GM12878 (cell line): ENCODE results near the gene NXPH1. TPM values are rescaled to one million over a fixed set of nuclear protein-coding genes. Genes with fewer than 3 reads are reported as not detected.

Source experiments
- ATAC-seq: fragments of 200-7000 bp; cut with Tn5 transposase; 3 replicates; pipeline ENCODE4 v1.9.1; 2020; ENCODE audit warnings: mild to moderate bottlenecking, moderate library complexity
- BruUV-seq: library from RNA; stranded (reverse); fragments of 400-500 nt; replicated peaks from 2 replicates; lab custom pipeline; 2021; lab: Mats Ljungman, UMichigan
- CTCF ChIA-PET: fragments of 300-600 bp; sonication (Branson Sonifier 250); formaldehyde crosslinking; extraction: SDS; loops from one replicate; lab custom pipeline; 2021; ENCODE audit warnings: inconsistent platforms; lab: Yijun Ruan, JAX
- POLR2A ChIA-PET: fragments of 350-600 bp; formaldehyde crosslinking; extraction: SDS; loops from one replicate; lab custom pipeline; 2021; ENCODE audit warnings: inconsistent platforms; lab: Charles Lee
- RAD21 ChIA-PET: fragments of 300-600 bp; sonication (Branson Sonifier 250); formaldehyde crosslinking; loops from one replicate; lab custom pipeline; 2023; ENCODE audit warnings: antibody characterized with exemption; ENCODE audit not compliant: unreplicated experiment; lab: Charles Lee
- SMC1A ChIA-PET: fragments of 300-600 bp; sonication (Branson Sonifier 250); formaldehyde crosslinking; loops from one replicate; lab custom pipeline; 2023; ENCODE audit not compliant: unreplicated experiment, uncharacterized antibody; lab: Charles Lee
- DNase-seq: peaks from one replicate; pipeline ENCODE4 v3.0.0-alpha.2; 2011; ENCODE audit warnings: low read depth, low spot score
- FAIRE-seq: peaks from 3 replicates; lab custom pipeline; 2011; peaks lifted over from hg19 to GRCh38; lab: Jason Lieb, UNC
- H2AFZ ChIP-seq: 2 replicates; pipeline ENCODE4 v1.6.0; 2011; ENCODE audit warnings: low read depth, low read length, control low read depth; ENCODE audit not compliant: control insufficient read depth
- H3K27ac ChIP-seq: 2 replicates; pipeline ENCODE4 v1.5.1; 2011; ENCODE audit warnings: control low read depth; ENCODE audit not compliant: control insufficient read depth, insufficient read depth
- H3K27me3 ChIP-seq, 2 experiments: replicated peaks in 1 of 2; 2 replicates each; pipeline versions ENCODE4 v1.6.0 to v1.6.1; 2011; ENCODE audit warnings: low read length in 1 of 2; ENCODE audit not compliant: control insufficient read depth in 2 of 2, insufficient read depth in 2 of 2
- H3K36me3 ChIP-seq, 2 experiments: 2 replicates each; pipeline ENCODE4 v1.5.1; 2011; ENCODE audit warnings: low read length in 1 of 2; ENCODE audit not compliant: control insufficient read depth in 2 of 2, insufficient read depth in 2 of 2
- H3K4me1 ChIP-seq: 2 replicates; pipeline ENCODE4 v1.6.1; 2011; ENCODE audit warnings: mild to moderate bottlenecking, low read length, moderate library complexity, mixed read lengths; ENCODE audit not compliant: control insufficient read depth, insufficient read depth
- H3K4me2 ChIP-seq: 2 replicates; pipeline ENCODE4 v1.6.0; 2011; ENCODE audit warnings: control low read depth; ENCODE audit not compliant: control insufficient read depth, insufficient read depth
- H3K4me3 ChIP-seq: fragments of 200-600 bp; sonication (generic); 2 replicates; pipeline ENCODE4 v1.5.1; 2016
- H3K79me2 ChIP-seq: 2 replicates; pipeline ENCODE4 v1.6.0; 2011; ENCODE audit warnings: low read length; ENCODE audit not compliant: control insufficient read depth, insufficient read depth
- H3K9ac ChIP-seq: 2 replicates; pipeline ENCODE4 v1.8.0; 2011; ENCODE audit warnings: low read length, control low read depth, mixed read lengths; ENCODE audit not compliant: control insufficient read depth, insufficient read depth
- H3K9me3 ChIP-seq: replicated peaks from 3 replicates; pipeline ENCODE4 v1.5.1; 2011; ENCODE audit warnings: mild to moderate bottlenecking, low read length; ENCODE audit not compliant: control insufficient read depth, insufficient read depth
- H4K20me1 ChIP-seq: 2 replicates; pipeline ENCODE4 v1.6.0; 2011; ENCODE audit not compliant: control insufficient read depth, insufficient read depth
- DPF2 ChIP-seq: fragments of 450-650 bp; IDR thresholded peaks from 2 replicates; pipeline ENCODE4 v1.6.1; 2017; ENCODE audit warnings: mild to moderate bottlenecking
- EZH2 ChIP-seq: IDR thresholded peaks from 2 replicates; pipeline ENCODE4 v1.6.1; 2012; ENCODE audit warnings: low read depth, mild to moderate bottlenecking, control low read depth, inconsistent platforms, low read length, borderline replicate concordance; ENCODE audit not compliant: control insufficient read depth
- HDAC2 ChIP-seq: fragments of 200-600 bp; sonication (generic); IDR thresholded peaks from 2 replicates; pipeline ENCODE4 v1.6.1; 2017
- HDGF ChIP-seq: fragments of 450-650 bp; IDR thresholded peaks from 2 replicates; pipeline ENCODE4 v1.6.1; 2016; ENCODE audit warnings: antibody characterized with exemption
- MTA2 ChIP-seq: fragments of 450-650 bp; IDR thresholded peaks from 2 replicates; pipeline ENCODE4 v1.6.1; 2016; ENCODE audit warnings: low read depth, mild to moderate bottlenecking, moderate library complexity
- NFYB ChIP-seq: IDR thresholded peaks from 2 replicates; pipeline ENCODE4 v1.6.1; 2011; ENCODE audit warnings: low read depth, mild to moderate bottlenecking, low read length, improper control_type of control experiment, moderate library complexity; ENCODE audit not compliant: insufficient read depth
- SMARCA5 ChIP-seq: fragments of 450-650 bp; IDR thresholded peaks from 2 replicates; pipeline ENCODE4 v1.6.1; 2017; ENCODE audit warnings: mild to moderate bottlenecking
- SPI1 ChIP-seq: IDR thresholded peaks from 2 replicates; pipeline ENCODE4 v1.6.1; 2011; ENCODE audit warnings: low read depth, mild to moderate bottlenecking, low read length, moderate library complexity, borderline replicate concordance; ENCODE audit not compliant: insufficient read depth
- SREBF1 ChIP-seq: IDR thresholded peaks from 2 replicates; pipeline ENCODE4 v1.6.1; 2012; ENCODE audit warnings: mild to moderate bottlenecking, low read length
- WGBS: methylation state at CpG from one replicate; pipeline ENCODE4 v1.1.6; 2016; ENCODE audit warnings: low lambda C conversion rate; ENCODE audit not compliant: insufficient replicate concordance, insufficient coverage; ENCODE audit errors: missing lambda C conversion rate; 5-methylcytosine and 5-hydroxymethylcytosine counted together
- in situ Hi-C: fragments of 300-500 bp; cut with MboI; formaldehyde crosslinking; loops from 9 replicates; pipeline ENCODE4 v1.14.3; 2018; ENCODE audit warnings: mixed read lengths
- intact Hi-C: fragments of 100-400 bp; cut with micrococcal nuclease; formaldehyde crosslinking; loops from one replicate; pipeline ENCODE4 v1.14.2; 2022; ENCODE audit not compliant: unreplicated experiment
- polyA plus RNA-seq, 11 experiments: library from polyadenylated mRNA; depleted of rRNA in 4 of 11; unstranded in 6 of 11; stranded (reverse) in 5 of 11; fragments of >200 nt; fragmentation: Nextera tagmentation in 4 of 11; fragmentation: Illumina TruSeq in 1 of 11; extraction: Ambion mirVana in 4 of 11; extraction: Trizol in 1 of 11; gene quantifications; 1 replicate in 1 of 11; 2 replicates in 10 of 11; pipeline versions ENCODE4 v1.2.1 to v1.2.3, GENCODE V29; 2011 to 2016; ENCODE audit warnings: inconsistent platforms in 2 of 11, missing spikeins in 2 of 11, low read depth in 1 of 11
- total RNA-seq, 4 experiments: library from RNA; depleted of rRNA in 3 of 4; stranded (reverse); fragments of >200 nt in 3 of 4; fragmentation: Illumina TruSeq in 1 of 4; extraction: Trizol in 1 of 4; gene quantifications; 2 replicates each; pipeline versions ENCODE4 v1.2.1 to v1.2.3, GENCODE V29; 2013 to 2021
- TF ChIP-seq, protein P1 (sequence below): fragments of 450-650 bp; IDR thresholded peaks from 2 replicates; pipeline ENCODE4 v1.6.1; 2017; ENCODE audit warnings: antibody characterized with exemption, mild to moderate bottlenecking, moderate library complexity
- TF ChIP-seq, protein P2 (sequence below): fragments of 450-650 bp; IDR thresholded peaks from 2 replicates; pipeline ENCODE4 v1.6.1; 2016; ENCODE audit warnings: mild to moderate bottlenecking

NXPH1 gene
- total and polyA plus RNA-seq, 10 of the 15 experiments (the other 5 are each of a cell fraction or from before 2014, with no cell fraction given), result 0.06 to 0.34 TPM; not detected in 8

DNA sequence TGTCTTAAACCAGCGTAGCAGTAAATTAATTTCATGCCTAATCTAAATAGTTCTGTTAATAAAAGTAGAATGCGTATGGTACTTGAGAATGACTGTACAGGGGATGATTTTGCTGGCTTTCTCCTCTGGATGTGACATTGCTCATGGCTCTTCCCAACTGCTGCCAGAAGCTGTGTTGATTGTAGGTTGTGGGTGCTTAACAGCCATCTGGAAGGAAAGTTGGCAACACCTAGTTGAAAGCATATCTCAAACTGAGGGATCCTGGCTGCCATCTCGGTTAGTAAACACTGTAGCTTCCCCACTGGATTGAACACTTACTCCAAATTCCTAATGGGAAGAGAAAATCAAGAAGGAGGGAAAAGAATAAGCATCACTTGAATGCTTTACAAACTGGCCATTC, 130.9 kb downstream of the NXPH1 start:
- in situ Hi-C loops, result no loop called here
- Histone ChIP-seq H3K36me3 (no peaks in the 10 kb centered on the region), H3K79me2 (no peaks in the 10 kb centered on the region), H4K20me1 (no peaks in the 10 kb centered on the region), H3K4me3 (no peak overlapping the region), H3K27me3 (no peaks in the 10 kb centered on the region), H3K4me2 (no peak overlapping the region), H2AFZ (no peak overlapping the region), H3K9me3 (no peaks in the 10 kb centered on the region), H3K4me1 (no peaks in the 10 kb centered on the region), H3K9ac (no peak overlapping the region), H3K27ac (no peak overlapping the region)
- no TSS peak for BruUV-seq
- DNase-seq (no peak), FAIRE-seq (no peak), ATAC-seq (no peak)
- TF ChIP-seq NFYB, result no peak
- no peak for TF ChIP-seq SPI1
- no peak for TF ChIP-seq MTA2
- TF ChIP-seq, protein P1, sequence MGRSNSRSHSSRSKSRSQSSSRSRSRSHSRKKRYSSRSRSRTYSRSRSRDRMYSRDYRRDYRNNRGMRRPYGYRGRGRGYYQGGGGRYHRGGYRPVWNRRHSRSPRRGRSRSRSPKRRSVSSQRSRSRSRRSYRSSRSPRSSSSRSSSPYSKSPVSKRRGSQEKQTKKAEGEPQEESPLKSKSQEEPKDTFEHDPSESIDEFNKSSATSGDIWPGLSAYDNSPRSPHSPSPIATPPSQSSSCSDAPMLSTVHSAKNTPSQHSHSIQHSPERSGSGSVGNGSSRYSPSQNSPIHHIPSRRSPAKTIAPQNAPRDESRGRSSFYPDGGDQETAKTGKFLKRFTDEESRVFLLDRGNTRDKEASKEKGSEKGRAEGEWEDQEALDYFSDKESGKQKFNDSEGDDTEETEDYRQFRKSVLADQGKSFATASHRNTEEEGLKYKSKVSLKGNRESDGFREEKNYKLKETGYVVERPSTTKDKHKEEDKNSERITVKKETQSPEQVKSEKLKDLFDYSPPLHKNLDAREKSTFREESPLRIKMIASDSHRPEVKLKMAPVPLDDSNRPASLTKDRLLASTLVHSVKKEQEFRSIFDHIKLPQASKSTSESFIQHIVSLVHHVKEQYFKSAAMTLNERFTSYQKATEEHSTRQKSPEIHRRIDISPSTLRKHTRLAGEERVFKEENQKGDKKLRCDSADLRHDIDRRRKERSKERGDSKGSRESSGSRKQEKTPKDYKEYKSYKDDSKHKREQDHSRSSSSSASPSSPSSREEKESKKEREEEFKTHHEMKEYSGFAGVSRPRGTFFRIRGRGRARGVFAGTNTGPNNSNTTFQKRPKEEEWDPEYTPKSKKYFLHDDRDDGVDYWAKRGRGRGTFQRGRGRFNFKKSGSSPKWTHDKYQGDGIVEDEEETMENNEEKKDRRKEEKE, result no peak
- no peak for TF ChIP-seq HDAC2
- TF ChIP-seq EZH2, result no peak
- no peak for TF ChIP-seq SMARCA5
- TF ChIP-seq, protein P2, sequence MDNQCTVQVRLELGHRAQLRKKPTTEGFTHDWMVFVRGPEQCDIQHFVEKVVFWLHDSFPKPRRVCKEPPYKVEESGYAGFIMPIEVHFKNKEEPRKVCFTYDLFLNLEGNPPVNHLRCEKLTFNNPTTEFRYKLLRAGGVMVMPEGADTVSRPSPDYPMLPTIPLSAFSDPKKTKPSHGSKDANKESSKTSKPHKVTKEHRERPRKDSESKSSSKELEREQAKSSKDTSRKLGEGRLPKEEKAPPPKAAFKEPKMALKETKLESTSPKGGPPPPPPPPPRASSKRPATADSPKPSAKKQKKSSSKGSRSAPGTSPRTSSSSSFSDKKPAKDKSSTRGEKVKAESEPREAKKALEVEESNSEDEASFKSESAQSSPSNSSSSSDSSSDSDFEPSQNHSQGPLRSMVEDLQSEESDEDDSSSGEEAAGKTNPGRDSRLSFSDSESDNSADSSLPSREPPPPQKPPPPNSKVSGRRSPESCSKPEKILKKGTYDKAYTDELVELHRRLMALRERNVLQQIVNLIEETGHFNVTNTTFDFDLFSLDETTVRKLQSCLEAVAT, result no peak
- TF ChIP-seq HDGF, result no peak
- TF ChIP-seq DPF2, result no peak
- TF ChIP-seq SREBF1, result no peak
- WGBS, result 29% methylated on average over 3 of the region's 3 CpGs
- intact Hi-C loops, result no loop called here
- ChIA-PET RAD21 (no interaction called here), POLR2A (no interaction called here), SMC1A (no interaction called here), CTCF (no interaction called here)
